ENCODE measurements around the gene HSPB7.
"Not testable (repeated sequence)": the region's sequence is repeated elsewhere in the genome, so short reads cannot be mapped to it uniquely, and the experiment has no call there.

HSPB7 gene

GRCh38 chr1:16048573-16049189 lies 30.8 kb upstream of the HSPB7 start:
- DNase-seq, result peak in 1 of 2 experiments; percentile 16

GRCh38 chr1:16047791-16048475 lies 30.1 kb upstream of the HSPB7 start:
- no peak for DNase-seq

GRCh38 chr1:16046842-16047241 lies 29.0 kb upstream of the HSPB7 start:
- no peak for DNase-seq

GRCh38 chr1:16043950-16044349 lies 26.1 kb upstream of the HSPB7 start:
- DNase-seq, result no peak

GRCh38 chr1:16043521-16043920 lies 25.7 kb upstream of the HSPB7 start, which contains the start of gene CLCNKB:
Gene CLCNKB, plus strand, starts transcription at chr1:16043782. Its CDS starts 711 bp downstream, at chr1:16044493.
- DNase-seq, result no peak

- DNase-seq, result not testable (repeated sequence)
These were observed 24.8 kb upstream of the HSPB7 start for GRCh38 chr1:16042654-16043053.

- DNase-seq, result no peak
These were observed 24.3 kb upstream of the HSPB7 start for GRCh38 chr1:16042096-16042495.

- no peak for DNase-seq
These were observed 23.4 kb upstream of the HSPB7 start for GRCh38 chr1:16041200-16041599.

- DNase-seq, result not testable (repeated sequence)
These were observed 22.0 kb upstream of the HSPB7 start for GRCh38 chr1:16039871-16040270.

GRCh38 chr1:16038620-16038912 lies 20.7 kb upstream of the HSPB7 start:
- no peak for DNase-seq

- not testable (repeated sequence) for DNase-seq
These were observed 18.6 kb upstream of the HSPB7 start for GRCh38 chr1:16036461-16036860.

GRCh38 chr1:16033103-16033632 lies 15.3 kb upstream of the HSPB7 start:
- DNase-seq, result not testable (repeated sequence)

- peak; percentile 20 to 31 for DNase-seq
These were observed 14.7 kb upstream of the HSPB7 start for GRCh38 chr1:16032388-16033102.

- DNase-seq, result no peak
These were observed 13.7 kb upstream of the HSPB7 start for GRCh38 chr1:16031551-16031950.

- DNase-seq, result no peak
These were observed 11.4 kb upstream of the HSPB7 start for GRCh38 chr1:16029288-16029687.

GRCh38 chr1:16029003-16029268 lies 11.1 kb upstream of the HSPB7 start:
- DNase-seq, result not testable (repeated sequence)

GRCh38 chr1:16028237-16029002 lies 10.6 kb upstream of the HSPB7 start:
- no peak for DNase-seq

- DNase-seq, result peak; percentile 32 to 46
These were observed 9.1 kb upstream of the HSPB7 start for GRCh38 chr1:16026723-16027484.

- not testable (repeated sequence) for DNase-seq
These were observed 8.5 kb upstream of the HSPB7 start for GRCh38 chr1:16026302-16026701.

- no peak for DNase-seq
These were observed 5.3 kb upstream of the HSPB7 start for GRCh38 chr1:16023050-16023653.

- no peak for DNase-seq
These were observed 4.5 kb upstream of the HSPB7 start for GRCh38 chr1:16022393-16022792.

GRCh38 chr1:16021681-16022080 lies 3.8 kb upstream of the HSPB7 start, which contains the start of gene CLCNKA:
Gene CLCNKA, plus strand, starts transcription at chr1:16022036. Its CDS starts 584 bp downstream, at chr1:16022620.
- no peak for DNase-seq

Measured in activated CD4-positive, alpha-beta T cell treated with anti-CD3 and anti-CD28 coated beads, Interleukin-2, amount 50 U/mL, for 4 hours (primary cell).